ENCODE measurements around the gene UHRF1.

GRCh38 chr19:4861147-4861546 lies 48.2 kb upstream of the UHRF1 start:
- TF ChIP-seq POLR2AphosphoS5 (IDR thresholded peaks at IDR 0.05): peak; percentile 85
- TF ChIP-seq, protein P1, sequence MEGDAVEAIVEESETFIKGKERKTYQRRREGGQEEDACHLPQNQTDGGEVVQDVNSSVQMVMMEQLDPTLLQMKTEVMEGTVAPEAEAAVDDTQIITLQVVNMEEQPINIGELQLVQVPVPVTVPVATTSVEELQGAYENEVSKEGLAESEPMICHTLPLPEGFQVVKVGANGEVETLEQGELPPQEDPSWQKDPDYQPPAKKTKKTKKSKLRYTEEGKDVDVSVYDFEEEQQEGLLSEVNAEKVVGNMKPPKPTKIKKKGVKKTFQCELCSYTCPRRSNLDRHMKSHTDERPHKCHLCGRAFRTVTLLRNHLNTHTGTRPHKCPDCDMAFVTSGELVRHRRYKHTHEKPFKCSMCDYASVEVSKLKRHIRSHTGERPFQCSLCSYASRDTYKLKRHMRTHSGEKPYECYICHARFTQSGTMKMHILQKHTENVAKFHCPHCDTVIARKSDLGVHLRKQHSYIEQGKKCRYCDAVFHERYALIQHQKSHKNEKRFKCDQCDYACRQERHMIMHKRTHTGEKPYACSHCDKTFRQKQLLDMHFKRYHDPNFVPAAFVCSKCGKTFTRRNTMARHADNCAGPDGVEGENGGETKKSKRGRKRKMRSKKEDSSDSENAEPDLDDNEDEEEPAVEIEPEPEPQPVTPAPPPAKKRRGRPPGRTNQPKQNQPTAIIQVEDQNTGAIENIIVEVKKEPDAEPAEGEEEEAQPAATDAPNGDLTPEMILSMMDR (IDR thresholded peaks at IDR 0.05): peak in 1 of 4 experiments; percentile 11

Data from prostate gland (tissue), 2 donors.